BJ (cell line): ENCODE measurements around the gene AMOTL2. TPM values are rescaled to one million over a fixed set of nuclear protein-coding genes. Genes with fewer than 3 reads are reported as not detected.

ENCODE experiments used
- CTCF ChIA-PET: fragments of 350-600 bp; formaldehyde crosslinking; extraction: SDS; loops from one replicate; lab custom pipeline; 2021; ENCODE audit warnings: antibody characterized with exemption, inconsistent platforms; lab: Yijun Ruan, JAX
- POLR2A ChIA-PET: fragments of 300-600 bp; sonication (Branson Sonifier 250); formaldehyde crosslinking; extraction: SDS; loops from one replicate; lab custom pipeline; 2021; ENCODE audit warnings: antibody characterized with exemption; lab: Charles Lee
- DNase-seq: peaks from one replicate; pipeline ENCODE4 v3.0.0-alpha.2; 2011; ENCODE audit warnings: low read depth
- H3K27me3 ChIP-seq: 2 replicates; pipeline ENCODE4 v1.6.0; 2011; ENCODE audit warnings: low read length; ENCODE audit not compliant: control insufficient read depth, insufficient read depth
- H3K36me3 ChIP-seq: 2 replicates; pipeline ENCODE4 v1.5.1; 2011; ENCODE audit warnings: low read length; ENCODE audit not compliant: control insufficient read depth, insufficient read depth
- H3K4me3 ChIP-seq: 2 replicates; pipeline ENCODE4 v1.5.1; 2011; ENCODE audit warnings: low read depth, mild to moderate bottlenecking, control low read depth, low read length
- polyA plus RNA-seq: library from polyadenylated mRNA; depleted of rRNA; stranded (reverse); fragments of >200 nt; gene quantifications from 2 replicates; pipeline ENCODE4 v1.2.3, GENCODE V29; 2011
- TF ChIP-seq, protein P1 (sequence below): IDR thresholded peaks from 2 replicates; pipeline ENCODE4 v1.5.1; 2011; ENCODE audit warnings: low read depth, mild to moderate bottlenecking, control low read depth, inconsistent platforms, low read length, moderate library complexity; ENCODE audit not compliant: insufficient read depth

AMOTL2 gene
- polyA plus RNA-seq, 1 experiment = 199 TPM

DNA sequence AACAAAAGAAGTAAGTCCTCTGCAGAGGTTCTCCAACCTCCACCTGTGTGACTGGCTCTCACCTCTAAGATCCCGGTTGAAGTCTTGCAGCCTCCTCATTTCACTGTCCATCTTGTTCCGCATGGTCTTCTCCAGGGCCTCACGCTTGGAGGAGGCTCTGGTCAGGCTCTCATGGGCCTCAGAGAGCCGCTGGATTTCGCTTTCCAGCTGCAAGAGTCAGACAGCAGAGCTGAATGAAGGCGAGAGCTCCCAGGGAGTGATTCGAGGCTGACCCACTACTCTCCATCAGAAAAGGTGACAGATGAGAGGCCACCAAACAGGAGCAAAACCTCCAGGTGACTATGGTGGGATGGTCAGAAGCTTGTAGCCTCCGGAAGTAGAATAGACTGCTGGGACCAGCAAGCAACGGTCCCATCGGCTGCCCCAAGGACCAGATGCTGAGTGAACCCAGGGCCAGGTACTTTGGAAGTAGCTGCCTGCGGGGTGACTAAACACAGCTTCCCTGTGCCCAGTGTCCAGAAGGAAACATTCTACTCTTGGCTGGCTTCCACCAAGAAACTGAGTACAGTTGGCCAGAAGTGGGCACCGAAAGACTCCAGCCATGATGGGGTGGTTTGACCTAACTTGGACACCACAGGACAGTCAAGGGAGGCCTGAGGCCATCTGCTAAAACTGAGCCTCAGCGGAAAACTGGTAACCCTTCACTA is 7.9 kb downstream of the AMOTL2 start:
- no peak overlapping the region for H3K4me3 ChIP-seq
- H3K27me3 ChIP-seq = no peaks in the 10 kb centered on the region
- TF ChIP-seq, protein P1, sequence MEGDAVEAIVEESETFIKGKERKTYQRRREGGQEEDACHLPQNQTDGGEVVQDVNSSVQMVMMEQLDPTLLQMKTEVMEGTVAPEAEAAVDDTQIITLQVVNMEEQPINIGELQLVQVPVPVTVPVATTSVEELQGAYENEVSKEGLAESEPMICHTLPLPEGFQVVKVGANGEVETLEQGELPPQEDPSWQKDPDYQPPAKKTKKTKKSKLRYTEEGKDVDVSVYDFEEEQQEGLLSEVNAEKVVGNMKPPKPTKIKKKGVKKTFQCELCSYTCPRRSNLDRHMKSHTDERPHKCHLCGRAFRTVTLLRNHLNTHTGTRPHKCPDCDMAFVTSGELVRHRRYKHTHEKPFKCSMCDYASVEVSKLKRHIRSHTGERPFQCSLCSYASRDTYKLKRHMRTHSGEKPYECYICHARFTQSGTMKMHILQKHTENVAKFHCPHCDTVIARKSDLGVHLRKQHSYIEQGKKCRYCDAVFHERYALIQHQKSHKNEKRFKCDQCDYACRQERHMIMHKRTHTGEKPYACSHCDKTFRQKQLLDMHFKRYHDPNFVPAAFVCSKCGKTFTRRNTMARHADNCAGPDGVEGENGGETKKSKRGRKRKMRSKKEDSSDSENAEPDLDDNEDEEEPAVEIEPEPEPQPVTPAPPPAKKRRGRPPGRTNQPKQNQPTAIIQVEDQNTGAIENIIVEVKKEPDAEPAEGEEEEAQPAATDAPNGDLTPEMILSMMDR = no peak
- CTCF ChIA-PET = interaction anchor here (0.6 to 11.6 kb wide), 13 partner anchors 9 to 169 kb away, joined by 3 to 84 read pairs (median 3); no protein-coding TSS in a partner anchor
- H3K36me3 ChIP-seq = peaks cover 85% of the 10 kb centered on the region
- DNase-seq = no peak
- POLR2A ChIA-PET = interaction anchor here (1.6 to 1.8 kb wide), 4 partner anchors 8 to 120 kb away, joined by 4 to 8 read pairs (median 5); partner anchors contain the start of genes ANAPC13 and CEP63

DNA sequence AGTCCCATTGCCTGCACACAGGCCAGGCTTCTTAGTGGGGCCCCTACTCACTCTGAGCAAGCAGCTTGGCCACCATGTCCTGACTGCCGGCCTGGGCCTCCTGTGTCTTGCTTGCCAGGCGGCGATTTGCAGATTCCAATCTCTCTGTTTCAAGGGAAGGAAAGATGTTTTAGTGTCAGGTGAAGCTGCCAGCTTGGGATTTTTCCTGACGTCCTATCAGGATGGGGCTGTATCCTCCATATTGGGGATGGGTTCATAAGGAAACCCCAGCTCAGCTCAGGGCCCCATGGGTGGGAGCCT is 8.5 kb downstream of the AMOTL2 start:
- ChIA-PET CTCF (interaction anchor here (0.8 to 11.6 kb wide), 8 partner anchors 50 to 168 kb away, joined by 3 to 84 read pairs (median 4); no protein-coding TSS in a partner anchor), POLR2A (interaction anchor here (1.6 to 1.7 kb wide), 2 partner anchors 57 to 120 kb away, joined by 4 to 5 read pairs; partner anchors contain the start of genes ANAPC13 and CEP63)
- Histone ChIP-seq H3K36me3 (peaks cover 84% of the 10 kb centered on the region), H3K4me3 (no peak overlapping the region), H3K27me3 (no peaks in the 10 kb centered on the region)
- no peak for DNase-seq
- TF ChIP-seq, protein P1 = no peak

DNA sequence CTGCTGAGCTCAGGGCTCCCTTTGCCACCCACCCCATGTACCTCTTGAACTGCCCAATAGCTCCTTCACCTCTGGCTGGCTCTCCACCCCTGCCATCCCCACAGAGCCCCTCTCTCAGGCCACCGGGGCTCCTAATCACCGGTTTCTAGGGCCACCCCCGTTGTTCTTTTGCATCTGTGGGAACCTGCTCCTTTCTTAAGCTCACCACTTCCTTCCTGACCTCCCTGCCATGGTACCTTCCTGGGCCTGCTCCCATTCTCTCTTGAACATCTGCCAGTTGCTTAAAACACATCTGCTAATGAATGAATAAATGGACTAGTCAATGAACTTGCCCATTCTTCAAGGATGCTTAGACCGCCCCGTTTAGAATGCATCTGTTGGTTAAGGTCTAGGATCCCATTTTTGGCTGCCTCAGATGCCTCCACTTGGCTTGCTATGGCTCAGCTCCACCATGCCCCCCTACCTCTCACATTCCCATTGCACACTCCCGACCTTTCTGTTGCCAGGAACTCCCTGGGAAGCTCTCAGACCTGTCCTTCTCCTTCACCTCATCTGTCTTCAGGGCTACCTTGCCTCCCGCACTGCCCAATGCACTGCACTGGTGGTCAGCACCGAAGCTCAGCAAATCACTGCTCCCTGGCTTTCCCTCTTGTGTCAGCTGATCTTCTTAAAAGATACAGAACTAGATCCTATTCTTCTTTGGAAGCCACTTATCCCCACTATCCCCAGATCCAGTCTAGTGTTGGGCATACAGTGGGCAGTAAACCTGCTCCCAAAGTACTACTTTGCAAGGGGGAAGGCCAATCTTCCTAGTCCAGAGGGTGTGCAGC is 9.1 kb downstream of the AMOTL2 start:
- DNase-seq = no peak

DNA sequence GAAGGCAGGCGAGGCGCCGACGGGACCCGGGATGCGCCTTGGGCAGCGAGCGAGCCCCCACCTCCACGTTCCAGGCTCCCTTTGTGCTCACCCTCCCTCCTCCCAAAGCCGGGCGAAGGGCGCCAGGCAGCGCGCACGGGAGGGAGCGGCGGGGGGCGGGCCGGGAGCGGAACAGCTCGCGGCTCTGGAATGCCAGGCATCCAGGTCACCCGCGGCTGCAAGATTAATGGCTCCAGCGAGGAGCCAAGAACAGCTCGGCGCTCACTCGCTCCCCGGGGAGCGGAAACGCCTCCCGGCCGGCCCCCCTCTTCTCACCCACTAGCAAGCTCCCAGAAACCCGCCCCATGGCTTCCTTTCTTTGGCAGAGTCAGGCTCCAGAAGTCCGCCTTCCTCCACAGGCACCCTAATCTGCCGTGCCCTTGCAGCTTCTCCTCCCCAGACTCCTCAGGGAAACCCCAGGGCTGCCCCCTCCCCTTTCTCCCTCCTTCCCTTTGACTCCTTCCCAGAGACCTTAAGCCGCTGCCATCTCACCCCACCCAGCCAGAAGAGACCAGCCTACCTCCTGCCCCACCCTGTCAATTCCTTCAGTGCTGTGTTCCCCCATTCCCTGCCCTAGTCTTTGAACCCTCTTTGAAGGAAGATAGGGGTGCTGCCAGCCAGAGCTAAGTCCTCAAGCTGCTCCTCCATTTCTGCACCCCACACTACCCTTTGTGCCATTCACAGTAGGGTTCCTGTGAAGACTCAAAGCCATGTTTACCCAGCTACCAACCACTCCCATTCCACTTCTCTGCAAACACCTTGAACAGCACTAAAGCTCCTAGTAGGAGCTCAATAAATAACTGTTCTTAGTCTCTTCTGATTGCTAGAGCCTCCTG is 9.9 kb downstream of the AMOTL2 start:
- H3K4me3 ChIP-seq = peak overlapping the region; percentile 24
- TF ChIP-seq, protein P1 = no peak

More for the DNA sequence above, 9.1 kb downstream of the AMOTL2 start:
- H3K4me3 ChIP-seq = no peak overlapping the region
- peaks cover 81% of the 10 kb centered on the region for H3K36me3 ChIP-seq
- no peaks in the 10 kb centered on the region for H3K27me3 ChIP-seq
- CTCF ChIA-PET = interaction anchor here (1.3 to 3.4 kb wide), 8 partner anchors 10 to 168 kb away, joined by 3 to 41 read pairs (median 4); partner anchors contain the start of gene AMOTL2
- TF ChIP-seq, protein P1 = no peak
- POLR2A ChIA-PET = interaction anchor here (0.7 to 2.4 kb wide), 14 partner anchors 8 to 121 kb away, joined by 3 to 21 read pairs (median 6); partner anchors contain the start of genes AMOTL2, ANAPC13 and CEP63

More for the DNA sequence above, 9.9 kb downstream of the AMOTL2 start:
- peaks cover 82% of the 10 kb centered on the region for H3K36me3 ChIP-seq
- no peaks in the 10 kb centered on the region for H3K27me3 ChIP-seq
- CTCF ChIA-PET = interaction anchor here (0.7 to 3.4 kb wide), 15 partner anchors 10 to 122 kb away, joined by 3 to 41 read pairs (median 4); partner anchors contain the start of genes AMOTL2, ANAPC13 and CEP63
- POLR2A ChIA-PET = interaction anchor here (0.5 to 2.4 kb wide), 22 partner anchors 8 to 121 kb away, joined by 3 to 24 read pairs (median 4); partner anchors contain the start of genes AMOTL2, ANAPC13 and CEP63
- DNase-seq = peak; percentile 89
